ENCODE data around the gene USH2A.

- TF ChIP-seq CTCF (IDR thresholded peaks at IDR 0.05) (no peak), POLR2A (IDR thresholded peaks at IDR 0.05) (no peak), POLR2AphosphoS5 (IDR thresholded peaks at IDR 0.05) (no peak)
These were observed 97.3 kb downstream of the USH2A start for GRCh38 chr1:216325946-216326345.

Measured in gastroesophageal sphincter (tissue), 3 donors.